OCI-LY7 (cell line): ENCODE results near the gene COBL.

Experiments used
- CTCF ChIP-seq: fragments of 200-600 bp; sonication (generic); conservative IDR thresholded peaks from 2 replicates; pipeline ENCODE4 v1.5.1; 2014; ENCODE audit warnings: mild to moderate bottlenecking, antibody characterized with exemption, low read length, moderate library complexity, mixed read lengths
- EZH2phosphoT487 ChIP-seq: fragments of 200-600 bp; sonication (generic); IDR thresholded peaks from 2 replicates; pipeline ENCODE4 v1.6.1; 2018; ENCODE audit warnings: low read depth, borderline replicate concordance, mild to moderate bottlenecking, mixed run types, antibody characterized with exemption, low read length, moderate library complexity, mixed read lengths

DNA sequence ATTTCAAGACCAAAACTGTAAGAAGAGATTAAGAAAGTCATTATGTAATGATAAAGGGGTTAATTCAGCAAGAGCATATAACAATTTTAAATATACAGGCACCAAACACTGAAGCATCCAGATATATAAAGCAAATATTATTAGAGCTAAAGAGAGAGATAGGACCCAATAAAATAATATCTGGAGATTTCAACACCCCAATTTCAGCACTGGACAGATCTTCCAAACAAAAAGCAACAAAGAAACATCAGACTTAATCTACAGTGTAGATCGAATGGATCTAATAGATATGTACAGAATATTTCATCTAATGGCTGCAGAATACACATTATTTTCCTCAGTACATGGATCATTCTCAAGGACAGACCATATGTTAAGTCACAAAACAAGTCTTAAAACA lies 151.3 kb downstream of the COBL start:
- no peak for TF ChIP-seq CTCF
- no peak for TF ChIP-seq EZH2phosphoT487
